HEK293 (cell line): ENCODE data around the gene HUNK.

ENCODE experiments used
- CTCF ChIP-seq: fragments of 450-650 bp; formaldehyde crosslinking; IDR thresholded peaks from 2 replicates; pipeline ENCODE4 v1.5.1; 2016; ENCODE audit warnings: missing biosample characterization, missing genetic modification characterization
- GFI1B ChIP-seq: fragments of 450-650 bp; formaldehyde crosslinking; IDR thresholded peaks from 2 replicates; pipeline ENCODE4 v1.5.1; 2016; ENCODE audit warnings: missing biosample characterization, missing genetic modification characterization
- RBAK ChIP-seq: fragments of 450-650 bp; formaldehyde crosslinking; IDR thresholded peaks from 2 replicates; pipeline ENCODE4 v1.5.1; 2016; ENCODE audit warnings: missing biosample characterization, missing genetic modification characterization
- ZBTB10 ChIP-seq: fragments of 450-650 bp; formaldehyde crosslinking; IDR thresholded peaks from 2 replicates; pipeline ENCODE4 v1.5.1; 2016; ENCODE audit warnings: missing biosample characterization, missing genetic modification characterization
- ZBTB11 ChIP-seq: fragments of 450-650 bp; formaldehyde crosslinking; conservative IDR thresholded peaks from 2 replicates; pipeline ENCODE4 v1.5.1; 2016; ENCODE audit warnings: low read depth, missing biosample characterization, missing genetic modification characterization
- ZBTB20 ChIP-seq: fragments of 450-650 bp; formaldehyde crosslinking; IDR thresholded peaks from 2 replicates; pipeline ENCODE4 v1.5.1; 2016; ENCODE audit warnings: missing biosample characterization, missing genetic modification characterization
- ZBTB7A ChIP-seq: fragments of 450-650 bp; formaldehyde crosslinking; IDR thresholded peaks from 2 replicates; pipeline ENCODE4 v1.5.1; 2016; ENCODE audit warnings: low read depth, missing biosample characterization, missing genetic modification characterization
- ZNF138 ChIP-seq: fragments of 450-650 bp; formaldehyde crosslinking; IDR thresholded peaks from 2 replicates; pipeline ENCODE4 v1.5.1; 2016; ENCODE audit warnings: missing biosample characterization, missing genetic modification characterization, borderline replicate concordance
- ZNF24 ChIP-seq: fragments of 450-650 bp; formaldehyde crosslinking; IDR thresholded peaks from 2 replicates; pipeline ENCODE4 v1.5.1; 2016; ENCODE audit warnings: missing biosample characterization, missing genetic modification characterization
- ZNF26 ChIP-seq: fragments of 450-650 bp; formaldehyde crosslinking; IDR thresholded peaks from 2 replicates; pipeline ENCODE4 v1.5.1; 2016; ENCODE audit warnings: missing biosample characterization, missing genetic modification characterization
- ZNF292 ChIP-seq: fragments of 450-650 bp; formaldehyde crosslinking; IDR thresholded peaks from 2 replicates; pipeline ENCODE4 v1.5.1; 2016; ENCODE audit warnings: low read depth, missing biosample characterization, missing genetic modification characterization, borderline replicate concordance
- ZNF366 ChIP-seq: fragments of 450-650 bp; formaldehyde crosslinking; conservative IDR thresholded peaks from 2 replicates; pipeline ENCODE4 v1.5.1; 2016; ENCODE audit warnings: missing biosample characterization, missing genetic modification characterization
- ZNF449 ChIP-seq: fragments of 450-650 bp; formaldehyde crosslinking; IDR thresholded peaks from 2 replicates; pipeline ENCODE4 v1.5.1; 2017; ENCODE audit warnings: missing biosample characterization, mild to moderate bottlenecking, missing genetic modification characterization, moderate library complexity
- ZNF776 ChIP-seq: fragments of 450-650 bp; formaldehyde crosslinking; IDR thresholded peaks from 2 replicates; pipeline ENCODE4 v1.5.0; 2017; ENCODE audit warnings: missing biosample characterization, missing genetic modification characterization, borderline replicate concordance

GRCh38 chr21:31983120-31983519, 110.3 kb downstream of the HUNK start:
- TF ChIP-seq RBAK (tag by site-specific recombination) (no peak), ZBTB7A (tag by site-specific recombination) (no peak), ZBTB11 (tag by site-specific recombination) (no peak), GFI1B (tag by site-specific recombination) (no peak), ZNF138 (tag by site-specific recombination) (no peak), ZNF366 (tag by site-specific recombination) (no peak), CTCF (tag by site-specific recombination) (no peak), ZNF26 (tag by site-specific recombination) (no peak), ZNF292 (no peak), ZNF449 (no peak), ZBTB20 (tag by site-specific recombination) (no peak), ZNF776 (tag by site-specific recombination) (no peak), ZNF24 (tag by site-specific recombination) (no peak), ZBTB10 (tag by site-specific recombination) (no peak)
